Esophagus mucosa (tissue), 1 donor: ENCODE measurements around the gene C6orf89. TPM values are rescaled to one million over a fixed set of nuclear protein-coding genes. Genes with fewer than 3 reads are reported as not detected.

Experiments
- ATAC-seq: fragments of 200-7000 bp; cut with Tn5 transposase; one replicate; pipeline ENCODE4 v1.9.1; 2020
- total RNA-seq: library from RNA; stranded (reverse); gene quantifications from one replicate; pipeline ENCODE4 v1.2.4, GENCODE V29; 2023
- donor health status: DM: yes; HTN: yes; CAD: no.

The C6orf89 gene, protein sequence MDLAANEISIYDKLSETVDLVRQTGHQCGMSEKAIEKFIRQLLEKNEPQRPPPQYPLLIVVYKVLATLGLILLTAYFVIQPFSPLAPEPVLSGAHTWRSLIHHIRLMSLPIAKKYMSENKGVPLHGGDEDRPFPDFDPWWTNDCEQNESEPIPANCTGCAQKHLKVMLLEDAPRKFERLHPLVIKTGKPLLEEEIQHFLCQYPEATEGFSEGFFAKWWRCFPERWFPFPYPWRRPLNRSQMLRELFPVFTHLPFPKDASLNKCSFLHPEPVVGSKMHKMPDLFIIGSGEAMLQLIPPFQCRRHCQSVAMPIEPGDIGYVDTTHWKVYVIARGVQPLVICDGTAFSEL
- total RNA-seq = 33.6 TPM

GRCh38 chr6:36885461-36886401 lies at the start of gene C6orf89:
C6orf89 (plus strand) TSS chr6:36885952; CDS start chr6:36899445, 13,493 bp downstream.
- ATAC-seq = peak; percentile 100

DNA sequence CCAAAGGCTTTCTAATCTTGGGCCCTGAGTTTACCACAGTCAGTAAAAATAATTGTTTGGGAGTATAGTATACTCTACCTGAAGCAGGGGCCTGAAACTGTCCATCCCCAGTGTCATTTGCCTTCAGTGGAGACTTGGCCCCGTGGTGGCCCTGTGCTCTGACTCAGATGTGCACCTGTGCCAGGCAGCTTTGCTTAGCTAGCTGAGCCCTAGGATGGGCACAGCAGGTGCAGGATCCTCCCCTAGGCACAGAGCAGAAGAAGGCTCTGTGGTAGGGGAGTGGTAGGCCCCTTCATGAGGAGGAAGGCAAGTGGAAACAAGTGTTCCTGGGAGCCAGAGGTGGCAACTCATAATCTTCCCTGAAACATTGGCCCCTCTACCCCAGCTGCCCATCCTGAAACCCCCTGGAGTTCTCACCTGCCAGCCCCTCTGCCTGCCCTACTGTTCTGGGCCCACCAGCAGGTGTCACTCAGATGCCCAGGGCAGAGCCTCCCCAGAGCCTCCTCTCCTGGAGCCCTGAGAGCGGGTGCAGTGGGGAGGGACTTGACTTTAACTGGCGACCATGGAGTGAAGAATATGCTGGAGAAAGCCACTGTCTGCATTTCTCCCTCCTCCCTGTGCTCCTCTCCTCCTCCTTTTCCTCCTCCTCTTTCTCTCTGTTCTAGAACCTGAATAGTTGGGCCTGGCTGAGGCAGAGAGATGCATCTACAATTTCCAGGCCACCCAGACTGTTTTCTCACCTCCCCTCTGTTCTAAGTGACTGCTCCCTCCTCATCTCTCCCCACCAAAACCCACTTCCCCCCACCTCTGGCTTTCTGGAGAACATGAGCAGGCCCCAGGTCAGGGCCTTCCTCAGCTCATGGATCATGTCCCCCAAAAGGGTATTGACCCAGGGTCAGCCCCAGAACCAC lies 49.4 kb upstream of the C6orf89 start:
- no peak for ATAC-seq

- no peak for ATAC-seq
Measured at GRCh38 chr6:36837022-36837339, 48.8 kb upstream of the C6orf89 start.

DNA sequence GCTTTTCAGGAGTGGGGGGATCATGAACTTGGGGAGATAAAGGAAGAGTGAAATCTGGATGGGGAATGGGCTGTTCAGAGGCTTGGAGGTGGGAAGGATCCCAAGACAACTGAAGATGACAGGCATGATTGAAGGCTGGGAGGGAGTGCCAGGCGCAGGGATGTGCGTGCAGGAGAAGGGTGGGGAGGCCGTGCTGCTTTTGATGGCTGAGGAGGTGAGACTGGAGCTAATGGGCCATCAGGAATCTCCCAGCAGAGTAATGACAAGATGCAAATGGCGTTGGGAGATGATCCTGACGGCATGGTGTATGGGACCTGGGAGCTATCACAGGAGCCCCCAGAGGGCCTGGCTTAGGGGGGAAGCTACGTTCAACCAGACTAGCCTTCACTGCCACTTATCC lies 48.1 kb upstream of the C6orf89 start:
- ATAC-seq = no peak

DNA sequence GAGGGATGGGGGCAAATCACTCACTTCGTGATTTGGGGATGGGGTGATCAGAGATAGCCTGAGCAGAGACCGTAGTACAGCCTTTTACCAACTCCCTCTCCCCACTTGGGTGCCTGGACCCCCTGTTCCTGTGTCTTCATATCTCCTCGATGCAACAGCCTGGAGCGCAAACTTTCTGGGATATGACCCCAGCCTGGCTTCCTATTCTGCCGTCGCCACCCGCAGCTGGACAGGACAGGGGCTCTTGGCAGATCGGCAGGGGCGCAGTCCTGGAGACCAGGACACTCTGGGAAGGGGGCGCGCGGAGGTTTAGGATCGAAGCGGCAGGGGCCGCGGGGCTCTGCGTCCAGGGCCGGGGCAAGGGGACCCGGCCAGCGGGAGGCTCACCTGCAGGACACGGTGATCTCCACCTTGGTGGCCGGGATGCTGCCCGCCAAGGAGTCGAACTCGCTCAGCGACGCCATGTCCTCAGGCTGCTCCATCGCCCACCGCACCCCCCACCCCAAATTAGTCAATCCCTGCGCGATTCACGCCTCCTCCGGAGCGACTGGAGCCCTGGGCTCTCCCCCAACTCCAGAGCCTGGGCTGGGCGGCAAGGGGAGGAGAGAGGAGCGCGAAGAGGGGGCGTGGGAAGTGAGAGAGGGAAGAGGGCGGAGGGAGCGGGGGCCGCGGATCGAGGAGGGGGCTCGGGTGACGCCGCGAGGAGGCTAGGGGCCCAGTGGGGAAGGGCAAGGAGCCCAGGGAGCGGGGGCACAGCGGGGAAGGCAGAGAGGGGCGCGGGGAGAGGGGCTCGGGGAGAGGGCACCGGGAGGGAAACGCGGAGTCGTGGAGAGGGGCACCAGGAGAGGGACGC lies 46.6 kb upstream of the C6orf89 start, which contains the start of gene CPNE5:
TSS of gene CPNE5 (minus strand) at position 549 of the 853 bp plus-strand sequence. CDS start at position 482, 67 bp downstream.
- no peak for ATAC-seq

GRCh38 chr6:36839749-36840431 lies 45.9 kb upstream of the C6orf89 start:
- peak; percentile 33 for ATAC-seq

- ATAC-seq = peak; percentile 45
Measured at GRCh38 chr6:36840432-36841403, 45.0 kb upstream of the C6orf89 start.

- ATAC-seq = no peak
Measured at GRCh38 chr6:36841756-36842155, 44.0 kb upstream of the C6orf89 start.

DNA sequence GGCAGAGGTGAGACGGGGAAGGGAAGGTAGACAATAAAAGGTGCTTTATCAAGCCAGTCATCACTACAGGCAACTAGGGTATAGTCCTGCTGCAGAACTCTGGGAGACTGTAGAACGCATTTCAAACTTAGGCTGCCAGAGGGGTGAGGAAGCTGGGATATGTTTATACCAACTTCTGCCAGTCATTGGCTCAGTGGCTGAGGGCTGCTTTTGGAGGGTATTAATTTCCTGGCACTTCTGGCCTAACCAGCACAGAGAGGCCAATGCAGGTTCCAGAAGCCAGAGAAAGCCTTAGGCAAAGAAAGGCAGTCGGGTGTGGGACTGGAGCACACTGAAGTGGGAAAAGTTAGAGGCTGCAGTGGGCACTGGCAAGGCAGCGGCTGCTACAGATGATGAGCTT lies 42.6 kb upstream of the C6orf89 start:
- ATAC-seq = no peak

DNA sequence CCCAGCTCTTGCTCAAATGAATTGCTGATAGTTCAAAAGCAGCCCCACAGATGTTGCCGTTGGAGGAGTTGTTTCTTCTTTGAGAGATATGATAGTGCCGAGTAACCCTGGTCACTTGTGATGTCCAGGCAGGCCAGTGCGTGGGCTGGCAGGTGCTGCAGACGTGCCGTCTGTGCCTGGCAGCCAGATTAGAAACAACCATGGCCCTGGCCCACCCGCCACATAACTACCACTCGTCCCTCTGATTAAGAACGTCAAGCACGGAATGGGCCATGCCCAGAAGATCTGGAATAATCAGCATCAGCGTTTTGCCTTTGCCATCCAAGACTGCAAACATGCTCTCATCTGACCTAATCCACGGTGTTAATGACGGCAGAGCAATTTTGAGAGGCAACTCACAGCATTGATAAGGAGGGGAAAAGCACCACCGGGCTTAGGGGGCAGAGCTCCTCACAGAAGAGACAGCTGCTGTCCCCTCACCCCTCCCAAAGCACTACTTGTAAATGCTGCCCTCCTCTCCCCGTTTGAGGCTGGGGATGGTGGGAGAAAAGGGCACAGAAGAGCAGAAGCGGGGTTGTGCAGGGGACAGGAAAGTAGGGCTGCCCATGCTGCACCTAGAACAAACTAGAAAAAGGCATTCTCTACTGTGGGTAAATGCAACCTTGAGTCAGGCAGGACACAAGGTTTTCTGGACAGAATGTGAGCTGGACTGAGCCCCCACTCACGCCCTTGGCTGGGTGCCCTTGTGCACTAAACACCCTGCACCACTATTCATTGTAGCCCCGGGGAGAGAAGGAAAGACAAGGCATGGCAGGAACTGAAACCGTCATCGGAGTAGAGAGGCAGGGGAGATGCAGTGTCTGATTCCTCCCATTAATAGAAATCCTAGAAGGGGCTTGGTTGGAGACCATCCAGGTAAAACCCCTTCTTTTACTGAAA lies 41.3 kb upstream of the C6orf89 start:
- no peak for ATAC-seq

DNA sequence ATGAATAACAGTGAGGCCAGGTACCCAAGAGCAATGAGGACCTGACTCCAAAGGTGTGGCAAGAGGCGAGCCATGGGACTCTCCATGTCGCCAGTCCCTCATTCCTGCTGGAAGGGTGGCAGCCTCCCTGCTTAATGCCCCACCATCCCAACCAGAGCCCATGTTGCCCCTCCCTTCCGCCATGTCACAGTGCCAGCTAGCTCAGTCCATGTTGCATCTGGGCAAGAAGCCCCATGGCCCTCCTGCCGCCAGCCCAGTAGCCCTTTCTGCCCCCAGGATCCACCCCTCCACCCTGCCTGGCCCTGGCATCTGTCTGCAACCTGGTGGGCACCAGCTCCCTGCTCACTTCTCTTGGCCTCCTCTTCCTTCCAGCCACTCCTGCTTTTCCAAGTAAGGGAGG lies 40.5 kb upstream of the C6orf89 start:
- ATAC-seq = no peak

- ATAC-seq = no peak
Measured at GRCh38 chr6:36847152-36847551, 38.6 kb upstream of the C6orf89 start.

GRCh38 chr6:36847991-36848390 lies 37.8 kb upstream of the C6orf89 start:
- ATAC-seq = no peak

DNA sequence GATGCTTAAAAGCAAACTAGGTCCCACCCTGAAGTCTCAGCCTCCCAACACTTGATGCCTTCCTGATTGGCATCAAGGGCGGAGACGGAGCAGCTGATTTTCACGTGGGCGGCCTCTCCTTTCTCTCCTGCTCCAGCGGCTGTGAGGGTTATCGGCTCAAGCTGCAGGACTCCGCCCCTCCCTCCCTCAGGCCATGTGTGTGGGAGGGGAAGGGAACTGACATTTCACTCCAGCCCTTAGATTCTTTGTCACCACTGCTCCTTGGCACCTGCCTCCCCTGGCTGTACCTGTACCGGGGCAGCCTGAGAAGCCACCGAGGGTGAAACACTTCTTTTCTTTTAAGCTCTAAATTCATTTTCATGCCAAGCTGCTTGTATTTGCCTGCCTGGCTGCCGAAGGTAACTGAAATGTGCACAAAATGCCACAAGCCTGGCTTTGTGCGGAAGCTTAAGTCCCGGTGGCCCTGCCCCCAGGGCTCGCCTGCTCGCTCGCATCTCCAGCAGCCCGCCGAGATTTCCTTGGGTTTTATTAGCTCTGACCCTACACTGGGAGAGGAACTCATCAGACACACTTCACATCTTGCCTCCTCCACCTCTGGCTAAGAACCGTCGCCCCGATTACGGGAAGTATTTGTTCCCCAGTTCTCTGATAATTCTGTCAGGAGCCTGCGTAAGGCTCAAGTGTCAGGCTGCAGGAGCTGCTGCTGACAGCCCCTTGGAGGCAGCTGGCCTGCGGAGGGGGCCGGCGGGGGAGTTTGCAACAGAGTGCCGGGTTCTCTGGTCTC lies 36.9 kb upstream of the C6orf89 start:
- ATAC-seq = peak; percentile 35

DNA sequence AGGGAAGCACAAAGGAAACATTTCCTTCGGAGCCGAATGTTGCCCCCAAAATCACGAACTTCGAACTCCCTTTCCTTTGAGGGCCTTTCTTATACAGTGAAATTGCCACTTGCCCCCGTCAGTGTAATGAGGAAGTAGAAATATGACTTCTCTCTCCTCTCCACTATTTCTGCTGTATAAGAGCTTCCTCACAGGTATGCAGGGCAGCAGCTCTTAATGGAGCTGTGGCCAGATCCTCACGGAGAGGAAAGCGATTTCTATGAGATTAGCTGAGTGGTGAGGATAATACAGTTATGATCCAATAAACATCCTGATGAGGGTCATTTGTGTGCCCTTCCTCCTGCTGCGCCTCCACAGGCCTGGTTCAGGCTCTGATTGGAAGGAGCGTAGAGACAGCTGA lies 35.7 kb upstream of the C6orf89 start:
- ATAC-seq = no peak

DNA sequence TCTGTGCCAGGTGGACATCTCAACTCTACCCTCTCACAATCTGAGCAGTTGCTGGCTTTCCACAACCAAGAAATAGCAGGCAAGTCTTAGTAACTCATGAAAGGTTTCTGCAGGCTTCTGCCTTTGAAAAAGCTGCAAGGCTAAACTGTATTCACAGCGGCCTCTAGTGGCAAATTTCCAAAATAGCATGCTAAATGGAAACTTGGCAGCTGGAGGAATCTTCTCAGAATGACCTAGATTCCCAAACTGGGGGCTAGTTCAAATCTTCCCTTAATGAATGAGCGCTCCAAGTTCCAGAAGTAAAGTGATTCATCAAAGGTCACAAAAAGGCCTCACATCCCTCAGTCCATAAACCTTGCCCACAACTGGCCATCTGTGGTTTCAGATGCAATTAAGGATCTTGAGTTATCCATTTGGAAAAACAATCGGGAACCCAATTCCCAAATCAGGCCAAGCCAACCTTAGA lies 34.6 kb upstream of the C6orf89 start:
- peak; percentile 15 for ATAC-seq

DNA sequence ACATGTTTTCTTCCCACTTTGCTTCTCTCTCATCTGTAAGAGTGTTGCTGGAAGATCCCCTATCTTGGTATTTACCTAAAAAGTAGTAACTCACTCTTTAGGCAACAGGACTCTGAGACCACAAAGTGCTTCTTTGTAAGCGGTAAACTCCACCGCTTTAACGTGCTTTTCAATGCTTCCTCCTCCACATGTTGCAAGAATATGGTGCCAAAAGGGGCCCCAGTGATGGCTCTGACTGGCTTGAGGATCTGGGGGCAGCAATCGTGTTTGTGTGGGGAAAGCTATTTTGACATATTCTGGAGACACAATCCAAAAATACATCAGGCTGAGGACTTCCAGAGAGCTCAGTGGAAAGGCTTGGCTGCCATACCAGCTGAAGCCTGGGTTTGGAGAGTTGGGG lies 34.1 kb upstream of the C6orf89 start:
- no peak for ATAC-seq
